IMR-90 (cell line): ENCODE results near the gene KITLG.

ENCODE experiments used
- CTCF ChIP-seq: conservative IDR thresholded peaks from 2 replicates; pipeline ENCODE4 v1.5.1; 2012; ENCODE audit warnings: mild to moderate bottlenecking, low read depth, low read length, improper control_type of control experiment
- MAFK ChIP-seq: IDR thresholded peaks from 2 replicates; pipeline ENCODE4 v1.6.1; 2012; ENCODE audit warnings: low read depth, low read length, improper control_type of control experiment
- MAZ ChIP-seq: IDR thresholded peaks from 2 replicates; pipeline ENCODE4 v1.6.1; 2012; ENCODE audit warnings: low read depth, mild to moderate bottlenecking, low read length, improper control_type of control experiment, moderate library complexity, borderline replicate concordance
- POLR2A ChIP-seq: IDR thresholded peaks from 2 replicates; pipeline ENCODE4 v1.6.1; 2012; ENCODE audit warnings: mild to moderate bottlenecking, low read depth, low read length
- RCOR1 ChIP-seq: IDR thresholded peaks from 2 replicates; pipeline ENCODE4 v1.6.1; 2012; ENCODE audit warnings: mild to moderate bottlenecking, low read length, improper control_type of control experiment; ENCODE audit not compliant: insufficient replicate concordance
- RFX5 ChIP-seq: IDR thresholded peaks from 2 replicates; pipeline ENCODE4 v1.8.0; 2012; ENCODE audit warnings: low read depth, mild to moderate bottlenecking, low read length, moderate library complexity
- TF ChIP-seq, protein P1 (sequence below): fragments of 150-350 bp; IDR thresholded peaks from 2 replicates; pipeline ENCODE4 v1.6.1; 2016; ENCODE audit warnings: low read depth, mild to moderate bottlenecking, low read length, moderate library complexity, borderline replicate concordance

- TF ChIP-seq CTCF: no peak
- TF ChIP-seq POLR2A: no peak
- TF ChIP-seq RCOR1: no peak
- TF ChIP-seq, protein P1, sequence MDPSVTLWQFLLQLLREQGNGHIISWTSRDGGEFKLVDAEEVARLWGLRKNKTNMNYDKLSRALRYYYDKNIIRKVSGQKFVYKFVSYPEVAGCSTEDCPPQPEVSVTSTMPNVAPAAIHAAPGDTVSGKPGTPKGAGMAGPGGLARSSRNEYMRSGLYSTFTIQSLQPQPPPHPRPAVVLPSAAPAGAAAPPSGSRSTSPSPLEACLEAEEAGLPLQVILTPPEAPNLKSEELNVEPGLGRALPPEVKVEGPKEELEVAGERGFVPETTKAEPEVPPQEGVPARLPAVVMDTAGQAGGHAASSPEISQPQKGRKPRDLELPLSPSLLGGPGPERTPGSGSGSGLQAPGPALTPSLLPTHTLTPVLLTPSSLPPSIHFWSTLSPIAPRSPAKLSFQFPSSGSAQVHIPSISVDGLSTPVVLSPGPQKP: no peak
- TF ChIP-seq MAFK: no peak
- no peak for TF ChIP-seq MAZ
- TF ChIP-seq RFX5: no peak
Measured at GRCh38 chr12:88516811-88517210, 63.5 kb downstream of the KITLG start.
